Cardiac muscle cell (in vitro differentiated cells and primary cell): ENCODE results near the gene PRR29. TPM values are rescaled to one million over a fixed set of nuclear protein-coding genes. Genes with fewer than 3 reads are reported as not detected.

Source experiments
- DNase-seq, 2 donors: peaks; one replicate each; pipeline versions ENCODE4 v3.0.0 to v3.0.0-alpha.2; 2010 to 2017; ENCODE audit warnings: low read depth in 1 of 2, low spot score in 1 of 2
- H3K27ac ChIP-seq: fragments of 200-600 bp; sonication (generic); 2 replicates; pipeline ENCODE4 v1.5.1; 2016
- H3K27me3 ChIP-seq: fragments of 200-600 bp; sonication (generic); 2 replicates; pipeline ENCODE4 v1.6.0; 2016; ENCODE audit warnings: control low read depth
- H3K36me3 ChIP-seq: fragments of 200-600 bp; sonication (generic); 2 replicates; pipeline ENCODE4 v1.5.1; 2016; ENCODE audit warnings: control low read depth
- H3K4me1 ChIP-seq: fragments of 200-600 bp; sonication (generic); 2 replicates; pipeline ENCODE4 v1.8.1; 2017; ENCODE audit warnings: low read depth, mild to moderate bottlenecking, mixed run types
- H3K4me3 ChIP-seq: fragments of 200-600 bp; sonication (generic); 2 replicates; pipeline ENCODE4 v1.5.1; 2016; ENCODE audit warnings: mild to moderate bottlenecking
- H3K9me3 ChIP-seq: fragments of 200-600 bp; sonication (generic); 2 replicates; pipeline ENCODE4 v1.5.1; 2017; ENCODE audit warnings: low read depth, mild to moderate bottlenecking, control low read depth
- polyA plus RNA-seq: library from polyadenylated mRNA; unstranded; fragments of >200 nt; fragmentation: Nextera tagmentation; extraction: Ambion mirVana; gene quantifications from 2 replicates; pipeline ENCODE4 v1.2.1, GENCODE V29; 2016
- total RNA-seq: library from RNA; depleted of rRNA; stranded (reverse); fragments of >200 nt; gene quantifications from 2 replicates; pipeline ENCODE4 v1.2.3, GENCODE V29; 2016
- TF ChIP-seq, protein P1 (sequence below): IDR thresholded peaks from 2 replicates; pipeline ENCODE4 v1.5.1; 2012; ENCODE audit warnings: low read depth, mild to moderate bottlenecking, low read length

The PRR29 gene
- total and polyA plus RNA-seq, 2 experiments from 2014 or later = 1.7 to 3.6 TPM

DNA sequence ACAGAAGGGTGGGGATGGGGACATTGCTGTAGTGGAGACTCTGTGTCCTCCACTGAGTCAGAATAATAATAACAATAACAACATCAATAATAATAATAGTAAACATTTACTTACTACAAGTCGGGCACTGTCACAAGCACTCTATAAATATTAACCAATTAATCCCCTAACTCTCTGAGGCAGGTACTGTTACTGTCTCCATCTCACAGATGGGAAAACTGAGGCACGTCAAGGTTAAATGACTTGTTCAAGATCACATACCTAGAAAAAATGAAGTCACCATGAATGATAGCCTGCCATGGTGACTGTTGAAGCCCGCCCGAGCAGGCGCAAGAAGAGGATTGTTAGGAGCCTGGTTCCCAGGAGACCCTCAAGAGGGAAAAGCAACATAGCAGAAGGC lies 10.2 kb downstream of the PRR29 start:
- H3K36me3 ChIP-seq = no peaks in the 10 kb centered on the region
- no peak for DNase-seq
- no peaks in the 10 kb centered on the region for H3K4me1 ChIP-seq
- no peak overlapping the region for H3K4me3 ChIP-seq
- TF ChIP-seq, protein P1, sequence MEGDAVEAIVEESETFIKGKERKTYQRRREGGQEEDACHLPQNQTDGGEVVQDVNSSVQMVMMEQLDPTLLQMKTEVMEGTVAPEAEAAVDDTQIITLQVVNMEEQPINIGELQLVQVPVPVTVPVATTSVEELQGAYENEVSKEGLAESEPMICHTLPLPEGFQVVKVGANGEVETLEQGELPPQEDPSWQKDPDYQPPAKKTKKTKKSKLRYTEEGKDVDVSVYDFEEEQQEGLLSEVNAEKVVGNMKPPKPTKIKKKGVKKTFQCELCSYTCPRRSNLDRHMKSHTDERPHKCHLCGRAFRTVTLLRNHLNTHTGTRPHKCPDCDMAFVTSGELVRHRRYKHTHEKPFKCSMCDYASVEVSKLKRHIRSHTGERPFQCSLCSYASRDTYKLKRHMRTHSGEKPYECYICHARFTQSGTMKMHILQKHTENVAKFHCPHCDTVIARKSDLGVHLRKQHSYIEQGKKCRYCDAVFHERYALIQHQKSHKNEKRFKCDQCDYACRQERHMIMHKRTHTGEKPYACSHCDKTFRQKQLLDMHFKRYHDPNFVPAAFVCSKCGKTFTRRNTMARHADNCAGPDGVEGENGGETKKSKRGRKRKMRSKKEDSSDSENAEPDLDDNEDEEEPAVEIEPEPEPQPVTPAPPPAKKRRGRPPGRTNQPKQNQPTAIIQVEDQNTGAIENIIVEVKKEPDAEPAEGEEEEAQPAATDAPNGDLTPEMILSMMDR = no peak
- H3K27me3 ChIP-seq = no peaks in the 10 kb centered on the region
- no peak overlapping the region for H3K27ac ChIP-seq
- H3K9me3 ChIP-seq = no peaks in the 10 kb centered on the region

DNA sequence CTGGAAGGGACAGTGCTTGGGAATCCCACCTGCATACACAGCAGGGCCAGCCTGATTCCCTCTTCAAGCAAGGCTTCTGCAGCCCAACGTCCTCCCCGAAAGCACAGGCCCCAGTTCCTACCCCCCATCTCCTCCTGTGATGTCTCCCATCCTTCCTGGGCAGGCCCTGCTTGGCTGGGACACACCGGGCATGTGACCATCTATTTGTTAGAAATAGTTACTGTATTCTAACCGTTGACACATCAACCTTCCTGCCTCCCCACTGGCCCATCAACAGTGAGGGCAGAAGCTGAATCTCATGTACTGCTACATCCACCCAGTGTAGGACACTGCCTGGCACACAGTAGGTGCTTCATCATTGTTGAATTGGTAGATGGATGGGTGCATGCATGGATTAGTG lies 10.7 kb downstream of the PRR29 start:
- no peak overlapping the region for H3K27ac ChIP-seq
- H3K4me1 ChIP-seq = no peaks in the 10 kb centered on the region
- H3K27me3 ChIP-seq = no peaks in the 10 kb centered on the region
- TF ChIP-seq, protein P1 = no peak
- no peak overlapping the region for H3K4me3 ChIP-seq
- DNase-seq = no peak
- no peaks in the 10 kb centered on the region for H3K9me3 ChIP-seq
- no peaks in the 10 kb centered on the region for H3K36me3 ChIP-seq

DNA sequence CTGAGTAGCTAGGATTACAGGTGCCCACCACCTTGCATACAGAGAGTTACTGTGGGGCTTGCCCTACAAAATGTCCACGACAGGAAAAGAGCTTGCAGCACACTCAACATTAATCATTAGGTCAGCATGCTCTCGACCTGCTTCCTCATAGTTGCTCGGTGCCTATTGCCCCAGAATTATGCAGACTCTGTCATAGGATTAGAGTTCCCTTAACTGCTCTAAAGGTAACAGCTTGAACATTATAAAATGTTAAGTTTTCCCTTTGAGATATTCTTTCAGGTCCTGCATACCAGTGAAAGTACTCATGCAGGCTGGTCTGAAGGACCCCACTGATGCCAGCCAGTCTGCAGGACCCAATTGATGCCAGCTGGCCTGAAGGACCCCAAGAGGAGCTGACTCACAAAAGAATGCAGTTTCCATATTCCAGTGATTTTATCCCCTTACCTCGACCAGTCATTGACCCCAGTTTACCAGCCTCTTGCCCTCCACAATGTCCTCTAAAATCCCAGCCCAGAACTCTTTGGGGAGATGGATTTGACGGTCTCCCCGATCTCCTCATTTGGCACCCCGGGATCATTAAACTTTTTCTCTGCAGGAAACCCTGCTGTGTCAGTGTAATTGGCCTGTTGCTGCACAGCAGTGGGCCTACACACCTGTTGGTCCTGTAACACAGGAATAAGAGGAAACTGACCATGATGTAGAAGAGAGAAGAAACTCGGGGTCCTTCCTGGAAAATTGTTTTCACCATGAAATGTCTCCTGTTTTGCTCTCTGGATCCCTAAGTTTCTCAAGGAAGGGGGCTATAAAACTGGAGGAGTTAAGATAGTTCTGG lies 11.6 kb downstream of the PRR29 start:
- TF ChIP-seq, protein P1 = no peak
- Histone ChIP-seq H3K27me3 (no peaks in the 10 kb centered on the region), H3K27ac (no peak overlapping the region), H3K4me3 (no peak overlapping the region), H3K4me1 (no peaks in the 10 kb centered on the region), H3K36me3 (no peaks in the 10 kb centered on the region), H3K9me3 (no peaks in the 10 kb centered on the region)
- DNase-seq = no peak

DNA sequence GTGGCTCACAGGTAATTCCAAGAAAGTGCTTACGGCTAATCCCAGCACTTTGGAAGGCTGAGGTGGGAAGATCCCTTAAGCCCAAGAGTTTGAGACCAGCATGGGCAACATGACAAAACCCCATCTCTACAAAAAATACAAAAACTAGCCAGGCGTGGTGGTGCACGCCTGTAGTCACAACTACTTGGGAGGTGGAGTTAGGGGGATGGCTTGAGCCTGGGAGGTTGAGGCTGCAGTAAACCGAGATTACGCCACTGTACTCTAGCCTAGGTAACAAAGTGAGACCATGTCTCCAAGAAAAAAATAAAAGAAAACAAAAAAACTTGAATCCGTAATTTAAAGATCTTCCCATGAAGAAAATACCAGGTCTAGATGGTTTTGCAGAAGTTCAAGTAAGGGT lies 17.3 kb downstream of the PRR29 start:
- Histone ChIP-seq H3K9me3 (no peaks in the 10 kb centered on the region), H3K36me3 (no peaks in the 10 kb centered on the region), H3K4me1 (no peaks in the 10 kb centered on the region), H3K4me3 (no peak overlapping the region), H3K27ac (no peak overlapping the region), H3K27me3 (no peaks in the 10 kb centered on the region)
- DNase-seq = no peak
- TF ChIP-seq, protein P1 = no peak

DNA sequence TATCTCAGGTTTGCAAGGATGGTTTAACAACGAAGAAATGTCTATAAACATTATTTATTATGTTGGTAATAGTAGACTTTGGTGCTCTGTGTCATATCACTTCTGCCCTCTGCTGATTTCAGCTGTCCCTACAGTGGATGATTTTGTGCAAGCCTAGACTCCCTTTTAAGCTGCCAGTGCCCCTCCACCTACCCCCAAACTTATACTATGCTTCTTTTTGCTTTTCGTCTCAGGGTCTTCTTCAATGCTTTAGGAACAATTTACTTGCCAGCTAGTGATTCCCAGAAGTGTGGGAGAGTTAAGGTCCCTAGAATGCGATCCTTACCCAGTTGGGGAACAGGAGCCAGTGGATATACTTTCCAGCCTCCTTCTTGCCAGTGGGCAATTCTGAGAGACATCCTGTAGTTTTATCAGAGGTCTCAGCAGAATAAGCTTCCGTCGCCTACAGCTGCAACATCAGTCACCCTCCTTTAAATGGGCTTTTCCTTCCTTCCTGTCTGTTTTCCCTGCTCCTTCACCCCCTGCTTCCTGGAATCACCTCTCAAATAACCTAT lies 18.2 kb downstream of the PRR29 start:
- TF ChIP-seq, protein P1 = peak; percentile 20
- Histone ChIP-seq H3K4me3 (no peak overlapping the region), H3K4me1 (no peaks in the 10 kb centered on the region), H3K9me3 (no peaks in the 10 kb centered on the region), H3K27me3 (no peaks in the 10 kb centered on the region), H3K27ac (no peak overlapping the region), H3K36me3 (no peaks in the 10 kb centered on the region)
- no peak for DNase-seq
